GM19455 (cell line): ENCODE results near the gene TMA16.
"Not testable (repeated sequence)": the region's sequence is repeated elsewhere in the genome, so short reads cannot be mapped to it uniquely, and the experiment has no call there.

Source experiments
- ATAC-seq: cut with Tn5 transposase; IDR thresholded peaks from one replicate; pipeline ENCODE4 v1.9.1; 2021; ENCODE audit not compliant: unreplicated experiment

TMA16 gene

DNA sequence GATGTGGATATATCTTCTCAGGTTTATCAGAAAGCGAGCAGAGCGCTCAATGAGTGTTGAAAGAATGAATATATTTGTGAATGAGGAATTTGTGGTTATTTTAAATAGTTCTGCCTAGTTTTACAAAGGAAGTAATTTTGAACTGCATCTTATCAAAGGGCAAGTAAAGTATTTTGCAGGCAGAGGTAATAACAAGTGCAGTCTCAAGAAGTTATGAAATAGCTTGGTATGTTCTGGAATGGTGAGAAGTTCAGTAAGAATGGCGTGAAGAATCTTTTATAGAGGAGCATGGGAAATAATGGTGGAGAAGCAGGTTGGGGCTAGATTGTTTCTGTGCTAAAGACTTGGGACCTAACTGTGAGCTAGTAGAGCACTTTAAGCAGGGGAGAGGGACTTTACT lies 10.9 kb downstream of the TMA16 start:
- ATAC-seq: no peak

DNA sequence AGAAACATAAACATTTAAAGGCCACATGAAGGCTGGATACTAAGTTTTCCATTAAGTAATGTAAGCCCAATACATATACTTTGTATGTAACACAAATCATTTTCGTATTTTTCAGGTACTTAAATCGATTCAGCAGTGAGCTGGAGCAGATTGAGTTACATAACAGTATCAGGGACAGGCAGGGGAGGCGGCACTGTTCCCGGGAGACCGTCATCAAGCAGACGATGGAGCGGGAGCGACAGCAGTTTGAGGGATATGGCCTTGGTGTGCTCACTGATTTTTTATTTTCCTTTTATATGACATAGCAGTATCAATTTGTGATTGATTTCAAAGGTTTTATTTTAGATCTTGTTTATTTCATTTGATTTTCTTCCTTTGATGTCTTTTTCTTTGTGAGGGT lies 20.7 kb downstream of the TMA16 start:
- no peak for ATAC-seq

DNA sequence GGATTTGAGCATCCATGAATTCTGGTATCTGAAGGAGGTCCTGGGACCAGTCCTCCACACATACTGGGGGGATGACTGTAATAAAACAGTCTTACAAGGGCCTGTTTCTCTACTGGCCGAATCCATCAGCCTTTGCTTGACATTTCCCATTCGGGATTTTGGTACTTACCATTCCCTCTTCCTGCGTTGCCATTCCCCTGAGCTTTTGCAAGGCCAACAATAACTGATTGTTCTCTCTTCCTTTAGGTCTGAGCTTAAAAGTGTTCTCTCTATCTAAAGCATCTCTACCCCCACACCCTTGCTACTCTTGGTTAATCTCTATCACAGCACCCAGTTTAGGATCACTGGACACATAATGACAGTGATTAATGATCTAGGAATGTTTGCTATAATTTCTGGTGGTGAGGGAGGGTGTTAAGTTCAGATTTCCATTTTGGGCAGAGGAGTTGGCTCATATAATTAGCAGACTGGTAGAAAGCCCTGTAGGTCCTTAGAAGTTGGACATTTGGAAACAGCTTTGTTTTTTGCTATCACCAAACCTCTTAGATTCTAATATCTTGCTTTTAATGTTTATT lies 29.4 kb downstream of the TMA16 start:
- ATAC-seq: no peak

DNA sequence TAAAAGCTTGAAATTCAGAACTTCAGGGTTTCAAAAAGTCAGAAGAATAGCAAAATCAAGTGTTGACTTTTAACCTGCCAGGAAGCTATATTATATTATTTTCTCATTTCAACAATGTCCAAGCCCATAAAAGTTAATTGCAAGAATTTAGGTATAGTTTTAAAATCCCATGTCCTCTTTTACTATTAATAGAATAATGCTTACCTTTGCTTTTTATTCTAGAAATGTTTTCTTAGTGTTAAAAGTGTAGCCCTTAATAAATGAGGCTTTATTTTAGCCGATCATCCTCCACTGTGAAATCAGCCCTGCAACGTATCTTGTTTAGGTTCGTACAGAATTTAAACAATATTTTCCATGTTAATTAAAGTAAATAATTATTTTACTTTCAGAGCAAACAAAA lies 31.5 kb downstream of the TMA16 start:
- no peak for ATAC-seq

DNA sequence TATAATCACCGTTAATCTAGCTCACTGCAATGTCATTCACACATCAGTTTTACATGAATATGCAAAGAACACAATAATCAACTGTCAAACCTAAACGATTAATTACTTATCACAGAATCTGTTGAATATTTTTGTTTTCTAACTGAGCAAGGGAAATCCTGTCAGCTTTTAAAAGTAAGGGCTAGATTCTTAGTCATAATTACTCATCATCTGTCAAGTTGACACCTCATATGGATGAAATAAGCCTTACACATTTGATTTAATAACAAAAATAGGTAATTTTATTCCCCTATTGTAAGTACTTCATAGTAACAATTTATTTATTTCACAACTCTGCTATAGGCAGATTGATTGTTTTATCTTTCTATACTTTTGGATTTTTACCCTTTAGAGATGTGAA lies 32.7 kb downstream of the TMA16 start:
- no peak for ATAC-seq

DNA sequence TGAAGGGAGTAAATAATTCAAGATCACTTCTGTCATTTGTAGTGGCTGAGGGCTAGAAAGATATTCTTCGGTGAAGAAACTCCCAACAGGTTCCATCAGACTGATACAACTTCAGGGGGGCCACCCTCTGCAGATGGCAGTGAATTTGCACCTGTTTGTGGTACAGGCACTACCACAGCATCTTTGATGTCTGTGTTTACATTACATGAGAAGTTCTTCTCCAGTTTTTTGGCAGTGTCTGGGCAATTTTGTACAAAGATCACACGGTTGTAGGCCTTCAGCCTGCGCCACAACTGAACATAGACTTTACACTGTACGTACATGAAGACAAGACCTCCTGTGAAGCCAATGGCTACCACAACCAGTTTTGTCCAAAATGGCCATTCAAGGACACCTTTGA lies 34.2 kb downstream of the TMA16 start:
- no peak for ATAC-seq

DNA sequence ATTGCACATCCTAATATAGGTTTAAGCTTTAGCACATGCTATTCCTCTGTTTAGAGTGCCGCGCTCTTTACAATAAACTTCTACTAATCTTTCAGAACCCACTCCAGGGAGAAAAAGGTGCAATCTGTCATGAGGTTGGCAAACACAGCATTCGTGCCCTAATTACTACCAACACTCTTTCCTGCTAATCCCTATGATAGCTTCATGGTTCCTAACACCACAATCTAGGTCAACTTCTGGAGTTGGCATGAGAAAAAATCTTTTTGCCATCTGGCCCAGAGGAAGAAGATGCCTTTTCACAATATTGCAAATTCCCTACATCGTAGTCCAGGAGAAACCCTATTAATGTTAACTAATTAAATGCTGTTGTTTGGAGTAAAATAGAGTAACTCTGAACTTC lies 39.6 kb downstream of the TMA16 start:
- ATAC-seq: no peak

DNA sequence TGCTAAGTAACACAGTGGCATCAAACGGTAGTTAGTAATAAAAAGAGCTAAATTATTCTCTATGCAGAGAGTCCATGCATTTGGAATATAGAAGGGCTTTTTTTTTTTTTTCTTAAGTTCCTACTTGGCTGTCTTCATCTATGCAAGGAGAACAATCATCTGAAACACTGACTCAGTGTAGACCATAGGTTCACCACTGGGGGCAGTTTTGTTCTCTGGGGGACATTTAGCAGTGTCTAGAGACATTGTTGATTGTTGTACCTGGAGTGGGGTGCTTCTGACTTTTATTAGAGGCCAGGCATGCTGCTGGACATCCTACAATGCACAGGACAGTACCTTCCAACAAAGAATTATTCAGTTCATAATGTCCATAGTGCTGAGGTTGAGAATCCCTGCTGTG lies 41.2 kb downstream of the TMA16 start:
- no peak for ATAC-seq

DNA sequence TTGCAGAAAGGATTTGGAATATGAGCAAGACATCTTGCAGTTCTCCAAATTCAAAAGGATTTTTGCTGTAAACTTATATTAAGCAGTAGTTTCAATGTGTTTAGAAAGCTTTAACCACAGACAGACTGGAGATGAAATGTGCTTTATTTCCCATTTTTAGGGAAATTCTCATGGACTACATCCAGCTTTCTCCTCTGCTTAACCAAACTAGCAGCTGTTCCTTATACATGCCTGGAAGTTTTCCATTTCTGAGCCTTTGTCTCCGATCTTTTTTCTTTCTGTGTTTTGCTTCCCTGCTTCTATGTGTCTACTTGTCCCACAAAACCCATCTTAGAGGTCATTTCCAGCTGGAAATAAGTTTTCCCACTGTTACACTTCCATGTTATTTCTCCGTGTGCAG lies 41.6 kb downstream of the TMA16 start:
- ATAC-seq: no peak

DNA sequence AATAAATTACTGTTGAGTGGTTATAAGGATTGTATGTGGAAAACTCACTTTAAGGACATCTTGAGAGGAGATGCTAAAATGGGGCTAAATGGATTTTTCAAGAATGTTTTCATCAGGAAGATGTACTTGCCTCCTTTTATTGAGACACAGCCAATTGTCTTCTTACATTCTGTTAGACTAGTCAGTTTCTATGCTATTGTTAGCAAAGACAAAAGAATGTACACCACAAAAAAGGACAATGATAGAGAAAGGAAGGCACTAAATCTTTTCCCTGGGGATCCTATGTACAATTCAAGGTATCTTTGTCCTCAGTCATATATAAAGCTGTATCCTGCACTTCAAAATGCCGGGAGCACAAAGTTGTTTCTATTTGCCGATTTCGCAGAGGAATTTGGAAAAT lies 42.6 kb downstream of the TMA16 start:
- ATAC-seq: no peak

DNA sequence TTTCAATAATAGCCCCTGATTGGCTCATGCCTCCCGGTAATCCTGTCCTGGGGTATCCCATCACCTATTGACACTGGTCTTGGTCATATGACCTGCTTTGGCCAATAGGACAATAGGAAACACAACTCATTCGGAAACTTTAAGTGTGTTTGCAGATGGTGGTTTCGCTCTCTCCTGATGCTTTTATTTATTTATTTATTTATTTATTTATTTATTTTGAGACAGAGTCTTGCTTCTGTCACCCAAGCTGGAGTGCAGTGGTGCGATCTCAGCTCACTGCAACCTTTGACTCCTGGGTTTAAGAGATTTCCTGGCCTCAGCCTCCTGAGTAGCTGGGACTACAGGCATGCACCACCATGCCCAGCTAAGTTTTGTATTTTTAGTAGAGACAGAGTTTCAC lies 44.3 kb downstream of the TMA16 start:
- ATAC-seq: not testable (repeated sequence)

DNA sequence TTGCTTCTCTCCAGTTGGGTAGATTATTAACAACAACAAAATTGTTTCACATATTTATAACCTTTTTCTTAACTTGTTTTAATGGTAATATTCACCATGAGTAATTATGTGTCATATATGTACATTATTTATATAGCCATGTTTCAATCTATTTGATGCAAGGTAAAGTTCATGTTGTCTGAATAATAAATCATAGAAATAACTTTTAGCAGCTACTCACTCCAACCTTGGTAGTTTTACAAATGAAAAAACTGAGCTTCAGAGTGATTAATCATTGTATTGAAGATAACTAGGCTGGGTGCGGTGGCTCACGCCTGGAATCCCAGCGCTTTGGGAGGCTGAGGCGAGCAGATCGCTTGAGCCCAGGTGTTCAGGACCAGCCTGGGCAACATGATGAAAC lies 46.0 kb downstream of the TMA16 start:
- no peak for ATAC-seq

DNA sequence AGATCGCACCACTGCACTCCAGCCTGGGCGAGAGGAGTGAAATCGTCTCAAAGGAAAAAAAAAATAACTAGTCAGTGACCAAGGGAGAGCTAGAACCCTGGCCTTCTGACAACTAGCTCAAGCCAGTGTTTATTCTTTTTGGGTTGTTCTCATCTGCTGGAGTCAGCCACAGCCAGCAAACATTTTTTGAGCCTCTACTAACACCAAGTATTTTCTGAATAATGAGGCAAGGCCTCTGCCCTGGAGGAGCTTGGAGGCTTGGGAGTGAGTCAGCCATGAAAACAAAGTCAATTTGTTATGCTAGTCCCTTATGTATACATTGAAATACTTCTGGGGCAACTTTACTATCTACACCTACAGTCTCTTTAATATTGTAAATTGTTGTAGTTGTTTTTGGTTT lies 46.5 kb downstream of the TMA16 start:
- no peak for ATAC-seq

DNA sequence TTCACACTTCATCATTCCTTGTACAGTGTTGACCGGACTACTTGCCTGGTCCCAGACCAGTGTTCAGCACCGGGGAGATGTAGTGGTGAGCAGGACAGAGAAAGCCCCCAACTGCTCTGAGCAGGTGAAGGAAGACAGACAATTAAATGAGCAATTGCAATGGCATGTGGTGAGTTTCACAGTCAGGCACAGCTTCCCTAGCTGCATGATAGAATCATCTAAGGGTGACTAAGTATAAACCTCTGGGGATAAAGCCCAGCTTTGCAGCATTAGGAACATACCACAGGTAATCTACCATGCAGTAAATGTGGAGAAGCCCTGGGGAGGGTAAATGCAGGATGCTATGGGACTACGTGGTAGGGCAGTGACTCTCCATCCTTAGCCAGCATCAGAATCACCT lies 47.8 kb downstream of the TMA16 start:
- ATAC-seq: no peak

DNA sequence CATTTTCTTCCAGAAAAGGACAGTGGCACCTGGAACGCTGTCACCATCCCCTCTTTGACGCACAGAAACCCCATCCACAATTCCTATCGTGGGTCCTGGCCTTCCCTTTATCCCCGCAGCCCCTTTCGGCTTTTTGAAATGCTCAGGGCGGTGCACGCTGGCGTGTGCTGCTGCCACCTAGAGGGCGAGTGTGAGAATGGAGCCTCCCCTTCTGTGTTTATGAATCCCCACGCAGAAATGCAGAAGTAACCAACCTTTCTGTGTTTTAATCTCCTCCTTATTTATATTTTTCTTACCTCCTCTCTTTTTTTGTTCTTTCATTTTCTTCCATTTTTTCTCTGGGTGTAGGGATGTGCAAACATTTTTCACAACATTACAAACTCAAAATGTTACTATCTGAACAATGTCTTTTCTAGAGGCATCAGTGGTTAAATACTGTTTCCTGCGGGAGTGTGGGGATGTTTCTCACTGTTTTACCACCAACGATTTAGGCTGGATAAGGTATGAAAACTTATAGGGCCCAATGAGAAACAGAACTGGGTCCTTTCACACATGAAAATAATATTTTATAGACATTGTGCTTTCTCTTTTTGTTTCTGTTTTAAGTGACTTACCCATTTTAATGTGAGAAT lies 50.0 kb downstream of the TMA16 start:
- peak; percentile 91 for ATAC-seq

DNA sequence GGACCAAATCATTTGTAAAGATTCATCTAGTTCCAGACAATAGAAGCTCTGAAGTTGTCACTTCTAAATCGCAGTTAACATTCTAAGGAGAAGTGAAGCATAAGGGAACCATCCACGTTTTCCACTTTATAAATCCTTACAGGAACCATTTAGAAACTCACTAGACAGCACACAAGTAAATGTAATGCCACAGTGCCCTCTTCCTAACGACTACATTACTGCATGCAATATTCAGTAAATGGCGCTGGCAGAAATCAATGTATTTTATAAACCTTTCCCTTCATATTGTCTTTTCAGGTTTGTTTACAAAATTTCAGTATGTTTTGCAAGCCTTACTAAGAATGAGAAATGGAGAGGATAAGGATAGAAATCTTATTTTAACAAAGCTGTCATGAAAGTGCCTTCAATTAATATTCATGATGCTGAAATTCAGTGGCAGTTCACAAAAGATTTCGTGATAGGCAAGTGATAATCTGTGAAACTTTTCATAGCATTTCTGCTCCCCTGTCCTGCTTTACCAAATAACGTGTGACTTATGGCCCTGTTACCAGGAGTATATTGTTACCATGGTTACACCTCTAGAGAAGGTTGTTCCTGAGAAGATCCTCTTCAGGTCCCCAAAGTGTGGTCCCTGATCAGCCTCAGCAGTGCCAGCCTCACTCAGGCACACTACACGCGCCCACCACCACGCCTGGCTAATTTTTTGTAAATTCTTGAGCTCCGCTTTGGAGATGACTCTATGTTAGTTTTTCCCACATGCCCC lies 54.2 kb downstream of the TMA16 start:
- no peak for ATAC-seq

DNA sequence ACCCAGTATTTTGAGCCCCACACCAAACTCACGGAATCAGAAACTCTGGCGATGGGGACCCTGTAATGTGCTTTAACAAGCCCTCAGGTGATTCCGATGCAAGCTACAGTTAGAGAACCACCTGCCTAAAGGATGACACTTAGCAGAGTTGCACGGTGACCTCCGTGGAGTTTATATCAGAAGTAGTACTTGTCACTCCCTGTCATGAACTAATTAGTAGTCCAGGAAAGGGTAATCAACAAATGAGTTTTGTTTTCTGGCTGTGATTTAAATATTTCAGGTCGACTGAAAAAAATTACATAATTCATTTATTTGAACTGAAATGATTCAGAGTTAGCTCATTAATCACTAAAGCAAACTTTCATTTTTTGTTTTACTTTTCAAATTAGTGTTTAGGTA lies 56.4 kb downstream of the TMA16 start:
- no peak for ATAC-seq

DNA sequence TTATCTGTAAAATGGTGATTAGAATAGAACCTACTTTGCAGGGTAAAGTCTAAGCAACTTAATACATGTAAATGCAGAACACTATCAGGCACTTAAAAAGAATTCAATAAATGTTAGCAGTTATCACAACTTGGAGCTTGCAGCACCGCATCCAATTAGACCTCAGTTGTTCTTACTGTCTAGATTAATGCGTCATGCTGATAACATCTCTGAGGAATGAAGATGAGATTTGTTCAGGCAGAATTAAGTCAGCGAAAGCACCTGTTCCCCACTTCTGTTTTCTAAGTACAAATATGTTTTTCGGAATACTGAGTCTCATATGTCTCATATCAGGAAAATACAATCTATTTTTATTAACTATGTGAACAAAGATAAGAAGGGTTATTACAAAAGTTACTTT lies 58.7 kb downstream of the TMA16 start:
- ATAC-seq: no peak

DNA sequence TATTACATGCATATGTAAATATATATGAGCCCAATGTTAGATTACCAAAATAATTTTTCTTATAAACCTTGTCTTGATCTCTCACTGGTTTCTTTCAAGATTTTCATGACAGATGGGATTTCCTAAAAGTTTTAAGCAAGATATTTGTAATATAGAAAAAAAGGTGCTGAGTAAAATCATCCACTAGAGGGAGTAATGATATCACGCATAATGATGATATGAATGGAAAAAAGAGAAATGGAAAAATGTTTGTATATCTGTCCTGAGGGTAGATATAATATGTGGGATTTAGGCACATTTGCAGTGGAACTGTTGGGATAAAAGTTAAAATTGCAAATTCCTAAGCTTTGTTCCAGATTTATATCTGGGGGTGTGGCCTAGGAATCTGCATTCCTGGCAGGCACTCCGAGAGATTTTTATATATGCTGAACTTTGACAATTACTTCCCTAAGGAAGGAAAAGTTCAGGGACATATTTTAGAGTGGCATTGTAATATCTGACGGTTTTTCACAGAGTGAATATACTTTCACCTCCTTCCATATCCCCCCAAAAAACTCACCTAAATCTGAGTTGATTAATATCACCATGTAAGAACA lies 60.5 kb downstream of the TMA16 start:
- ATAC-seq: no peak

DNA sequence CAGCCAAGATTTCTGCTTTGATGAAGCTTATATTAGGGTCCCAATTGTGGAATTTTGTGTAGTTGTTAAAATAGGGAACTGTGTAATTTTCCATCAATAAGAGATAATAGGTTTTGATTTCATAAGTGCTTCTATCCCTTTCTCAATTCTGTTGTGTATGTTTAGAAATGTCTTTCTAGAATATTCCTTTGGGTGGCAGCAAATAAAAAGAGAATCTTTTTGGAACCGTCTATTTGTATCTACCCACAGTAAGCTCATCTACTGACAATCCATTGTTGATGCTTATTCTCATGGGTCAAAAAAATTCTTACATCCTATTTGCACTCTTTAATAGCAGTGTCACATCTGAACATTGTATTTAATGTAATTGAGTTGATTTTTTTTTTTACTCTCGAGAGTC lies 61.7 kb downstream of the TMA16 start:
- ATAC-seq: no peak

DNA sequence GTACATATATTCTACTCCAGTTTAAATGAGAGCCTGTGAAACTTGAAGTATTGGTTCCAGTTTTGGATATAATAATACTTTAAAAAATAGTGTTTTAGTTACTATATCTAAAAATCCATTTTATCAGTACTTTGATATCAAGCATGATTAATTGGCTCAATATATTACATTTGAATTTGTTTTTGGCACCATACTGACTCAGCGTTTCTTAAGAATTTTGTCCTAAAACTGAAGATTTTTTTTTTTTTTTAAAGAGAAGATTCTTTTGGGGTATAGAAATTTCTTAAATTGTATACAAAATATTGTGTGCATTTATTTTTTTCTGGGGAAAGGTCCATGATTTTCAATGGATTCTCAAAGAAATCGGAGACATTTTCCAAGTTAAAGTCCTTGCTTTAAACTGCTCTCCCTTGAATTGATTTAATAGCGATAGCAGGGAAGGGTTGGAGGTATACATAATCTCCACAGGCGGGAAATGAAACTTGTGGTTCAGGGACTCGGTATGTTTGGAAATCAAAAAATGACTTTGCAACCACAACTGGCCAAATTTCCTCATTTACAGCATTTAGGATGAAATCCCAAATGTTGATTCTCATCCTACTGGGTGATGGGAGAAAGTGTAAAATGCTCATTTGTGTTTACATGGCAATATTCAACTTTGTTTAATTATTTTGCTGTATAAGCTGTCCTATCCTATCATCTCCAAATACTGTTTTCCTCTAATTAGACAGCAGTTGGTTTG lies 62.3 kb downstream of the TMA16 start:
- ATAC-seq: no peak
